GM21723 (cell line): ENCODE measurements around the gene HLA-DOB.

Experiments used
- ATAC-seq: cut with Tn5 transposase; IDR thresholded peaks from one replicate; pipeline ENCODE4 v1.9.1; 2021; ENCODE audit warnings: mild to moderate bottlenecking, moderate library complexity; ENCODE audit not compliant: unreplicated experiment

Gene HLA-DOB

GRCh38 chr6:32816746-32817204, at the start of gene HLA-DOB:
TSS of gene HLA-DOB (minus strand) at chr6:32817002. CDS start at chr6:32816951, 51 bp downstream.
- ATAC-seq, result peak; percentile 69

- no peak for ATAC-seq
Measured at GRCh38 chr6:32865724-32866443, 49.1 kb upstream of the HLA-DOB start.

- ATAC-seq, result no peak
Measured at GRCh38 chr6:32862725-32863124, 45.9 kb upstream of the HLA-DOB start.

GRCh38 chr6:32860674-32861073, 43.9 kb upstream of the HLA-DOB start:
- ATAC-seq, result no peak

GRCh38 chr6:32858194-32858593, 41.4 kb upstream of the HLA-DOB start:
- ATAC-seq, result no peak

- ATAC-seq, result no peak
Measured at GRCh38 chr6:32857156-32857891, 40.5 kb upstream of the HLA-DOB start.

- no peak for ATAC-seq
Measured at GRCh38 chr6:32855467-32856174, 38.8 kb upstream of the HLA-DOB start.

- peak; percentile 25 for ATAC-seq
Measured at GRCh38 chr6:32854376-32855178, 37.8 kb upstream of the HLA-DOB start.

- ATAC-seq, result peak; percentile 78
Measured at GRCh38 chr6:32853541-32854375, 37.0 kb upstream of the HLA-DOB start, which contains the start of the genes PSMB9 and TAP1. TSS of gene PSMB9 (plus strand) at chr6:32854192. CDS start at chr6:32854230, 38 bp downstream. TSS of gene TAP1 (minus strand) at chr6:32853704. CDS start at chr6:32853636, 68 bp downstream.

GRCh38 chr6:32852844-32853540, 36.2 kb upstream of the HLA-DOB start:
- peak; percentile 35 for ATAC-seq

GRCh38 chr6:32852018-32852843, 35.4 kb upstream of the HLA-DOB start:
- no peak for ATAC-seq

GRCh38 chr6:32851025-32851424, 34.2 kb upstream of the HLA-DOB start:
- ATAC-seq, result no peak

GRCh38 chr6:32849126-32849525, 32.3 kb upstream of the HLA-DOB start:
- ATAC-seq, result no peak

- no peak for ATAC-seq
Measured at GRCh38 chr6:32847795-32848194, 31.0 kb upstream of the HLA-DOB start.

GRCh38 chr6:32847004-32847403, 30.2 kb upstream of the HLA-DOB start:
- ATAC-seq, result no peak

- no peak for ATAC-seq
Measured at GRCh38 chr6:32845384-32845884, 28.6 kb upstream of the HLA-DOB start.

GRCh38 chr6:32844839-32845383, 28.1 kb upstream of the HLA-DOB start:
- ATAC-seq, result no peak
